Hepatocyte (in vitro differentiated cells): ENCODE results near the gene TTLL9.

Source experiments
- EZH2 ChIP-seq: fragments of 200-600 bp; sonication (generic); IDR thresholded peaks from 2 replicates; pipeline ENCODE4 v1.6.1; 2016; ENCODE audit warnings: antibody characterized with exemption, mild to moderate bottlenecking, borderline replicate concordance
- EZH2phosphoT487 ChIP-seq: fragments of 200-600 bp; sonication (generic); IDR thresholded peaks from one replicate; pipeline ENCODE4 v1.6.1; 2018; ENCODE audit warnings: antibody characterized with exemption, mild to moderate bottlenecking, low read depth, moderate library complexity; ENCODE audit not compliant: unreplicated experiment, severe bottlenecking

GRCh38 chr20:31827059-31827458, 43.4 kb upstream of the TTLL9 start:
- TF ChIP-seq EZH2phosphoT487: no peak
- no peak for TF ChIP-seq EZH2
